Calu3 (cell line): Measurements from ENCODE around the gene VRK3. TPM values are rescaled to one million over a fixed set of nuclear protein-coding genes. Genes with fewer than 3 reads are reported as not detected.

ENCODE experiments used
- BruUV-seq: library from RNA; stranded (reverse); fragments of 400-500 nt; replicated peaks from 2 replicates; lab custom pipeline; 2021; lab: Mats Ljungman, UMichigan
- CTCF ChIA-PET: fragments of 300-600 bp; sonication (Branson Sonifier 250); formaldehyde crosslinking; loops from one replicate; lab custom pipeline; 2022; ENCODE audit warnings: antibody characterized with exemption; lab: Charles Lee
- DNase-seq: peaks from one replicate; pipeline ENCODE4 v3.0.0; 2022
- H3K27ac Mint-ChIP-seq: one replicate; pipeline ENCODE4 v1.8.0; 2022; ENCODE audit warnings: mixed read lengths; ENCODE audit not compliant: unreplicated experiment
- H3K27me3 Mint-ChIP-seq: one replicate; pipeline ENCODE4 v1.8.0; 2022; ENCODE audit warnings: mixed read lengths; ENCODE audit not compliant: unreplicated experiment
- H3K36me3 Mint-ChIP-seq: one replicate; pipeline ENCODE4 v1.8.0; 2022; ENCODE audit warnings: mild to moderate bottlenecking, moderate library complexity, mixed read lengths; ENCODE audit not compliant: insufficient read depth, unreplicated experiment
- H3K4me1 Mint-ChIP-seq: one replicate; pipeline ENCODE4 v1.8.0; 2022; ENCODE audit warnings: mild to moderate bottlenecking, low read depth, mixed read lengths; ENCODE audit not compliant: unreplicated experiment
- H3K4me3 Mint-ChIP-seq: one replicate; pipeline ENCODE4 v1.8.0; 2022; ENCODE audit warnings: mild to moderate bottlenecking, low read depth, moderate library complexity, mixed read lengths; ENCODE audit not compliant: unreplicated experiment
- H3K9me3 Mint-ChIP-seq: one replicate; pipeline ENCODE4 v1.8.0; 2022; ENCODE audit warnings: low read depth, mixed read lengths; ENCODE audit not compliant: unreplicated experiment
- intact Hi-C: fragments of 100-400 bp; cut with micrococcal nuclease; formaldehyde crosslinking; loops from one replicate; pipeline ENCODE4 v1.10.0; 2022; ENCODE audit not compliant: unreplicated experiment
- total RNA-seq: library from RNA; stranded (reverse); gene quantifications from 2 replicates; pipeline ENCODE4 v1.2.3, GENCODE V29; 2022
- TF ChIP-seq, protein P1 (sequence below): fragments of 200-600 bp; IDR thresholded peaks from one replicate; pipeline ENCODE4 v1.8.0; 2022; ENCODE audit warnings: antibody characterized with exemption; ENCODE audit not compliant: unreplicated experiment

The VRK3 gene
- total RNA-seq, 1 experiment from 2014 or later = 74.5 TPM

DNA sequence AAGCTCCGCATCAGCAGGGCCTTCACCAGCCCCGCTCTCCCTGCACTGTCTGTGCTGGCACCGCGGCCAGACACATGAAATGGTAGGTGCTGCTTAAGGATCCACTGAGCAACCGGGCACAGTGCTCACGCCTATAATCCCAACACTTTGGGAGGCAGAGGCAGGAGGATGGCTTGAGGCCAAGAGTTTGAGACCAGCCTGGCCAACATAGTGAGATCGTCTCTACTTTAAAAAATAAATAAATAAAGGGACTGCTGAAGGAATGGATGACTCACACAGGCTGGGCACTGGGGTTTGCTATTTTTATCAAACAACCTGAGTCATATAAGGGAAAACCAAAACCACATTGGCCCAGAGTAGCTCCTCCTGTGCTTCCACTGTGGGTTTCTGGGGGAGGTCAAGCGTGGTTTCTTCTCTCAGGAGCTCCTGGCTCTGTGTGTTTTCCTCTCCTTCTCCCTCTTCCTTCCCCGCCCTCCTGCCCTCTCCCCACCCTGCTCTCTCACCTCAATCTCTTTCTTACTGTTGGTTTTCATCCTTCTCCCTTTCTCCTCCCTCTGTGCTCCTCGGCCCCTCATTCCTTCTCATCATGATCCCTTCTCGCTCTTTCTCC is 21.3 kb downstream of the VRK3 start:
- TF ChIP-seq, protein P1, sequence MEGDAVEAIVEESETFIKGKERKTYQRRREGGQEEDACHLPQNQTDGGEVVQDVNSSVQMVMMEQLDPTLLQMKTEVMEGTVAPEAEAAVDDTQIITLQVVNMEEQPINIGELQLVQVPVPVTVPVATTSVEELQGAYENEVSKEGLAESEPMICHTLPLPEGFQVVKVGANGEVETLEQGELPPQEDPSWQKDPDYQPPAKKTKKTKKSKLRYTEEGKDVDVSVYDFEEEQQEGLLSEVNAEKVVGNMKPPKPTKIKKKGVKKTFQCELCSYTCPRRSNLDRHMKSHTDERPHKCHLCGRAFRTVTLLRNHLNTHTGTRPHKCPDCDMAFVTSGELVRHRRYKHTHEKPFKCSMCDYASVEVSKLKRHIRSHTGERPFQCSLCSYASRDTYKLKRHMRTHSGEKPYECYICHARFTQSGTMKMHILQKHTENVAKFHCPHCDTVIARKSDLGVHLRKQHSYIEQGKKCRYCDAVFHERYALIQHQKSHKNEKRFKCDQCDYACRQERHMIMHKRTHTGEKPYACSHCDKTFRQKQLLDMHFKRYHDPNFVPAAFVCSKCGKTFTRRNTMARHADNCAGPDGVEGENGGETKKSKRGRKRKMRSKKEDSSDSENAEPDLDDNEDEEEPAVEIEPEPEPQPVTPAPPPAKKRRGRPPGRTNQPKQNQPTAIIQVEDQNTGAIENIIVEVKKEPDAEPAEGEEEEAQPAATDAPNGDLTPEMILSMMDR = no peak
- Mint-ChIP-seq H3K9me3 (no peaks in the 10 kb centered on the region), H3K27ac (peak overlapping the region; percentile 66), H3K4me1 (peaks cover 27% of the 10 kb centered on the region), H3K36me3 (peaks cover 42% of the 10 kb centered on the region), H3K27me3 (no peaks in the 10 kb centered on the region), H3K4me3 (peak overlapping the region; percentile 1)
- CTCF ChIA-PET = interaction anchor here (0.7 to 1.0 kb wide), 3 partner anchors 22 to 75 kb away, joined by 3 read pairs; partner anchors contain the start of genes ATF5 and ZNF473
- intact Hi-C loops = no loop called here
- DNase-seq = peak; percentile 72
- BruUV-seq = no TSS peak

DNA sequence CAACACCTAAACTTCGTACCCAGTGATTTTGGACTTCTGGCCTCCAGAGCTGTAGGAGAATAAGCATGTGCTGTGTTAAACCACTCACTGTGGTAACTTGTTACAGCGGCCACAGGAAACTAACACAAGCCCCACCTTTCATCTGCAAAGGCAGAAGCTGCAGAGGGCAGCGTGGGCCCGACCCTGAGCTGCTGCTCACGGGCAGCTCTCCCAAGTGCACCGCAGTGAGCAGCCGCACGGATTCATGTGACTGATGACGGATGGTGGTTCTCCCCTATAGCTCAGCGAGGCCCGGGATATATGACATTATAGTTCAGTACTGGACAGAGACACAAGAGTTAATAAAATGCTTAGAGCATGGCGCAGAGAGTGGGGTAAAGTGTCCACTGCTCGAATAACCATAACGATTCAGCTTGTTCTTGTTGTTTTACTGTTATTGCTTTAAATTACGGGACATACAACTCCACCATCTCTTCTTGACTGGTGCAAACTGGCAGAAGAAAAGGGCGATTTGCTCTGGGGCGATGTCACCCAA is 21.9 kb downstream of the VRK3 start:
- CTCF ChIA-PET = interaction anchor here (0.9 to 1.0 kb wide), 2 partner anchors 23 to 73 kb away, joined by 3 read pairs; partner anchors contain the start of gene ZNF473
- no peak for DNase-seq
- no peaks in the 10 kb centered on the region for H3K27me3 Mint-ChIP-seq
- H3K9me3 Mint-ChIP-seq = no peaks in the 10 kb centered on the region
- intact Hi-C loops = no loop called here
- peaks cover 27% of the 10 kb centered on the region for H3K4me1 Mint-ChIP-seq
- no peak overlapping the region for H3K4me3 Mint-ChIP-seq
- no TSS peak for BruUV-seq
- TF ChIP-seq, protein P1 = no peak
- H3K36me3 Mint-ChIP-seq = peaks cover 36% of the 10 kb centered on the region
- H3K27ac Mint-ChIP-seq = no peak overlapping the region

DNA sequence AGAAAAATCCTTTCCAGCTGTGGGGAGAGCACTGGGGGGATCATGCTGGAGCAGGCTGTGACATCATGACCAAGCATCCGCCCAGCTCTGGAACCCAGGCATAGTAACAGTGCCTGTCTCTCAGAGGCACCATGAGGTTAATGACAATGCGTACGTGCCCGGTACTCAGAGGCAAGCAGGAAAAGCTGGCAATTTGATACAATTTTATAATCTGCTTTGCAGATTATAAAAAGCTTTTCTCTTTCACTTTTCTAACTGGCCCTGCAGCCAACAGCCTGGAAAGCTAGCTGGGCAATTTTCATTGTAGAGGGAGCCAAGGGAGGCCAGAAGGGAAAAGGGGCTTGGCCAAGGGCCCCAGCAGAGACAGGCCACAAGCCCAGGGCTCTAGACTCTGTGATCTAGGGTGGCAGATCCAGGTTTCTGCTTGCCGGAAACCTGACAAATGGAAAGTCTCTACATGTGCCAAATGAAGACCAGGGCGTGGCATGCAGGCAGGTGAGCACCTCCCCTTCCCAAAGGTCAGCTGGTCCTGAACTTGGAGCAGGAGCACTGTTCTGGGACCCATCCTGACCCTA is 22.7 kb downstream of the VRK3 start:
- Mint-ChIP-seq H3K36me3 (peaks cover 39% of the 10 kb centered on the region), H3K4me3 (no peak overlapping the region), H3K9me3 (no peaks in the 10 kb centered on the region), H3K27ac (no peak overlapping the region), H3K4me1 (peaks cover 27% of the 10 kb centered on the region), H3K27me3 (no peaks in the 10 kb centered on the region)
- no TSS peak for BruUV-seq
- CTCF ChIA-PET = no interaction called here
- intact Hi-C loops = no loop called here
- no peak for DNase-seq
- TF ChIP-seq, protein P1 = no peak

DNA sequence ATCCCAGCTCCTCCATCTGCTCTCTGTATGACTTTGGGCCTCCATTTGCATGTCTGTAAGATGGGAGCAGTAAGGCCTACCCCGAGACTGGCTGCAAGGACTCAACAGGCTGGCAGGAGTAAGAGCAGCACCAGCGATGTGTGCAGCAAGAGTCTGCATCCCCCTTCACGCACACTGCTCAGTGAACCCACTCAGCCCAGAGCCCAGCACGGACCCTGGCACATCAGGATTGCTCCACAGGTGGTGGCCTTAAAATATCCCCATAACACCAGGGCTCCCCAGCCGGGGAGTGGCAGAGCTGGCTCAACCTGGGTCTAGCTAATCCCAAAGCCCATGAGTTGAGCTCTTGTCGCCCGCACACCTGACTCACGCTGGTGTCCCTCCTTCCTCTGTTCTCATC is 23.4 kb downstream of the VRK3 start:
- CTCF ChIA-PET = no interaction called here
- DNase-seq = no peak
- intact Hi-C loops = no loop called here
- no peaks in the 10 kb centered on the region for H3K27me3 Mint-ChIP-seq
- no peak overlapping the region for H3K4me3 Mint-ChIP-seq
- no TSS peak for BruUV-seq
- no peak overlapping the region for H3K27ac Mint-ChIP-seq
- TF ChIP-seq, protein P1 = no peak
- H3K36me3 Mint-ChIP-seq = peaks cover 32% of the 10 kb centered on the region
- H3K9me3 Mint-ChIP-seq = no peaks in the 10 kb centered on the region
- H3K4me1 Mint-ChIP-seq = peaks cover 27% of the 10 kb centered on the region
